ENCODE results near the gene SLN.
"Not testable (repeated sequence)": the region's sequence is repeated elsewhere in the genome, so short reads cannot be mapped to it uniquely, and the experiment has no call there.

Gene SLN

DNA sequence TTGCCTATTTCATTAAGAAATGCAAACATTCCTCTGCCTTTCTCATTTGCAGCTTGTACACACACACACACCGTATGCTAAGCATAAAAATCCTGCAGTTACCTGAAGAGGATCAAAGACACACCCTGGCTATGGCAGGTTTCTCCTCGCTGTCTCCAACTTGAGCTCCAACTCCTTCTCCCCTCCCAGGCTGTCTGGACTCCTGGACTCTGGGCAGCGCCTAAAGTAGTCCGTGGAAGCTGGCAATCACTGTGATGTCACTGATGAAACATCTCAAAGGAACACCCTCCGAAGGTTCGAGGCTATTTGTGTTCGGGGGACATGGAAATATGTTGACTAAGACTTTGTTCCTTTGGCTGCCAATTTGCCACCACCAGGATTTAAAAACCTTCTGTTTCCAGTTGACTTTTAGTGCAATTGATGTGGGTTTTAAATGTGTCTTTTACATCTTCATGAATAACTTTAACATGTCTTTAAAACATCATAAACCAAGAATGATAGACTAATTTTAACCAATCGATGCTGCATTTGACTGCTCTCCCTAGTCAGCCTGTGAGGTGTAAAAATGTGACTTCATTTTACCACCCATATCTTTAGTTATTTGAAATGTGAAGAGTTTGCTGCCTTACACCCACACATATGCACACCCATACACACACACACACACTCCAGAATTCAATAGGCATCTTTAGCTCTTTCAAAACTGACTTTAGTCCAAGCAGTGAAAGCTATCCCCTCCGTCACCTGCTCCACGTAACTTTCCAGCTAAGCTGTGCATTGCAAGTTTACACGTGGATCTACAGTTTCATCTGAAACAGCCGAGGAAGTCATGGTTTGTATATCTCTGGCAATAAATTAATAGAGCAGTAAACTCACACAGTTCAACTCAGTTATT, at the start of gene SLN:
TSS of gene SLN (minus strand) at position 196 of the 895 bp plus-strand sequence.
- TF ChIP-seq ZNF274 (IDR thresholded peaks at IDR 0.05; ENCODE audit: low read depth, low read length): no peak
- no peak within 1 kb of the TSS for H3K4me3 ChIP-seq (ENCODE audit: low read length)

DNA sequence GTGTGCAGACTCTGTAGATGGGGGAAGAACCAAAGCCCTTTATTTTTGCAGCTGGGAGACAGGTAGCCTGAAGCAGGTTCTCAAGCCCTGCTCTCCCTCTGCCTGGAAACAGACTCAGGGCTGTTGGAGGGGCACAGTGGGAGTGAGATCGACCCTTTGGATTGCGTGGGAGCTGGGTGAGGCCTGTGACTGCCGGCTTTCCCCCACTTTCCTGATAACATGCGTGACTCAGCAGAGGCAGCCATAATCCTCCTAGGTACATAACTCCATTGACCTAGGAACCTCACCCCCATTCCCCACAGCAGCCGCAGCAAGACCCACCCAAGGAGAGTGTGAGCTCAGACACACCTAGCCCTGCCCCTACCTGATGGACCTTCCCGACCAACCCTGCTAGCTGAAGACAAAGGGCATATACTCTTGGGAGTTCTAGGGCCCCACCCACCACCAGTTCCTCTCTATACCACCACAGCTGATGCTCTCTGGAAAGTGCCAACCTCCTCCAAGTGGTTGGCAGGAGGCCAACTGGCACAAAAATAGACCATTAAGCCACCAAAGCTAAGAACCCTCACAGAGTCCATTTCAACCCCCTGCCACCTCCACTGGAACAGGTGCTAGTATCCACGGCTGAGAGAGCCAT, 47.0 kb upstream of the SLN start:
- H3K4me3 ChIP-seq (ENCODE audit: low read length): not testable (repeated sequence)

DNA sequence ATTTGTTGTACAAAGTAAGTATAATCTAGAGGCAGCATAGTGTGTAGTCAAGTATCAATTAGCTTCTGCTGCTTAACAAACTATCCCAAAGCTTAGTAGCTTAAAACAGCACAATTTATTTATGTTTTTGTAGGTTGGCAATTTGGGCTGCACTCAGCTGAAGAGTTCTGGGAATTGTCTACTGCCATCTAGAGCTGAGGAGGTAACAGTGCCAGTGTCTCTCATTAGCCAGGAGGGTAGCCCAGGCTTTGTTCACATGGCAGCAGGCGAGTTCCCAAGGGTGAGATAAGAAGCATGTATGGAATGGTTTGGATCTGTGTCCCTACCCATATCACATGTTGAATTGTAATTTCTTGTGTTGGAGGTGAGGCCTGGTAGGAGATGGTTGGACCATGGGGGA, 45.8 kb upstream of the SLN start:
- H3K4me3 ChIP-seq (ENCODE audit: low read length): no peak overlapping the region
- TF ChIP-seq ZNF274 (IDR thresholded peaks at IDR 0.05; ENCODE audit: low read depth, low read length): no peak

DNA sequence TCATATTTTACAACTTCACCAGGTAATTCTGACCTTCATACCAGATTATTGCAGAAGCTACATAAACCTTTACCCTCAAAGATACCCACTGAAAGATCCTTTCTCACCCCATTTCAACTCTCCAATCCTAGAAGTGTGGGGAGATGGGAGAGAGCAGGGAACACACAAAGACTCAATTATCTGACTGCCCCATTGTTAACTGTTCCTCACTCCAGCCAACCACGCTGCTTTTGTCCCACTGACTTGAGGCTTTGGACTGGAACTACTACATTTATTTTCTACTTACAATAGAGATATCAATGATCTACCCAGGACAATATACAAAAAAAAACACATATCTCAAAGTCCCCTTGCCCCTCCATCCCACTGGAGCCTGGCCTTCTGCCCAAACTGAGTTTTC, 44.7 kb upstream of the SLN start:
- TF ChIP-seq ZNF274 (IDR thresholded peaks at IDR 0.05; ENCODE audit: low read depth, low read length): no peak
- H3K4me3 ChIP-seq (ENCODE audit: low read length): no peak overlapping the region

DNA sequence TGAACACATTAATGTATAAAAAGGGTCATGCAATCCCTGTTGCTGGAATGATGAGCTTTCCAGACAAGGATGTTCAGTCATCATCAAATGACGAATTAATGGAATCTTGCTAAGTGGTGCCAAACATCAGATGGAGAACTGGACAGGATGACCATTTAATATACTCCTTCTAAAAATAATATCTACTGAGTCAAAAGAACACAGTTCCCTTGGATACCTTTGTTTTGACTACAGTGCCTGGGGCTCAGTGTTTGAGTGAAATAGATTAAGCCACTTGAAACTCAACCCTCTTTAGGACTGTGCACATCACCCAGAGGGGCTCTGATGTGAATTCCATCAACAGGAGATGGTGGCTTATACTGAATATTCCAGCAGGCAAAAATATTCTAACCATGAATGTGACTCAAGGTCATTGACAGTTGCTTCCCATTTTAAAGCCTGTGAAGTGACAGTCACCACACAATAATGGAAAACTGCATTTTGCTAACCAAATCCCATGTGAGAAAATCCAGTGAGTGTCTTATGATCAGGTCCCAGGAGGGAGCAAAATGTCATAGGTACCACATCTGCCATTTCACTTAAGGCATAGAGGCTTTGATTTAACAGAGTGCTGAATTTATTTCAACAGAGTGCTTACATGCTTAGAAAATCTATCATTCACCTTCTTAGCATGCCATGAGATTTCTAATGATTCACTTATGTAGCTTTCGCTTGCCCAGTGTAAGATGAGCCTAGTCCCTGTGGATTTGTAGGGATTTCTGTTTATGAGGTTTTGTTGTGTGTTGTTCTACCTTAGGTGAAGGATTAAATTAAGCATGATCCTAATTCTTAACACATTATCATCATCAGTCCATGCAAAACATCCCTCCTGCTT, 41.3 kb upstream of the SLN start:
- H3K4me3 ChIP-seq (ENCODE audit: low read length): no peak overlapping the region
- TF ChIP-seq ZNF274 (IDR thresholded peaks at IDR 0.05; ENCODE audit: low read depth, low read length): no peak

DNA sequence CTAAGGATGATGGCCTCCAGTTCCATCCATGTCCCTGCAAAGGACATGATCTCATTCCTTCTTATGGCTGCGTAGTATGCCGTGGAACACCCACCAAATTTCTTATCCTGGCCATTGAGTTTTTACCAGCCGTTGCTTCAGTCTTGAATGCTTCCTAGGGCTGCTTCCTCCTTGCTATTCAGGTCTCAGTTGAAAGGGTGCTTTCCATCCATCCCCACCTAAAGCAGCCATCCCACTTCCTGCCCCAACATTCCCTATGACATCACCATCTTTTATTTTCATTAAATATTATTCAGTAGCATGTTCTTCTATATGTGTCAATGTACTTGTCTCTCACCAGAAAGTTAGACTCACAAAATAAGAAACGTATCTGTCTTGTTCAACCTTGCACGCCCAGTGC, 40.7 kb upstream of the SLN start:
- TF ChIP-seq ZNF274 (IDR thresholded peaks at IDR 0.05; ENCODE audit: low read depth, low read length): no peak
- no peak overlapping the region for H3K4me3 ChIP-seq (ENCODE audit: low read length)

DNA sequence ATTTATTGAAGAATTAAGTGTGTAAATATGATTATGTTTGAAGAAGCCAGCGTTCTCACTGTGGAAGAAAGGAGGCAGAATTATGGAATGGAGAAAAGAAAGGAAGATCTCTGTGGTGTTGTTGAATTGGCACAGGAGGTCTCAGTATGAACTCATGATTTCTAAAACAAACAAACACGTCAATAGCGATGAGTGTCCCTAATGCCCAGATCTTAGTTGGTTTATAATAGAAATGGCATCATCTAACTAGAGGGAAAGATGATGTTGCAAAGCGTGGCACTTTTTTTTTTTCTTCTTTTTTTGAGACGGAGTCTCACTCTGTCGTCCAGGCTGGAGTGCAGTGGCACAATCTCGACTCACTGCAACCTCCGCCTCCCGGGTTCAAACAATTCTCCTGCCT, 39.2 kb upstream of the SLN start:
- no peak for TF ChIP-seq ZNF274 (IDR thresholded peaks at IDR 0.05; ENCODE audit: low read depth, low read length)
- H3K4me3 ChIP-seq (ENCODE audit: low read length): no peak overlapping the region

DNA sequence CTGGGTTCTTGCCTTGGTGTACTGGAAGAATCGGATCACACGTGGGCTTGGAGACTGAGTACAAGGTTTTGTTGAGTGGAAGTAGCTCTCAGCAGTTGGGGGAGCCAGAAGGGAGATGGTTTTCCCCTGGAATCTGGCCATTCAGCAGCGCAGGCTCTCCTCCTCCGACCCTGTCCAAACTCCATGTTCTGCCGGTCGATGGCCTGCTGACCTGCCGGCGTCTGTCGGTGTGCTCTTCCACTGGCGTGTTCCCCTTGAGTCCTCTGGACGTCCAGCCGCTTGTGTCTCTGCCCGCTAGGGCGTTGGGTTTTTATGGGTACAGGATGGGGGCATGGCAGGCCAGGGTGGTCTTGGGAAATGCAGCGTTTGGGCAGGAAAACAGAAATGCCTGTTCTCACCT, 38.5 kb upstream of the SLN start:
- H3K4me3 ChIP-seq (ENCODE audit: low read length): no peak overlapping the region
- TF ChIP-seq ZNF274 (IDR thresholded peaks at IDR 0.05; ENCODE audit: low read depth, low read length): no peak

DNA sequence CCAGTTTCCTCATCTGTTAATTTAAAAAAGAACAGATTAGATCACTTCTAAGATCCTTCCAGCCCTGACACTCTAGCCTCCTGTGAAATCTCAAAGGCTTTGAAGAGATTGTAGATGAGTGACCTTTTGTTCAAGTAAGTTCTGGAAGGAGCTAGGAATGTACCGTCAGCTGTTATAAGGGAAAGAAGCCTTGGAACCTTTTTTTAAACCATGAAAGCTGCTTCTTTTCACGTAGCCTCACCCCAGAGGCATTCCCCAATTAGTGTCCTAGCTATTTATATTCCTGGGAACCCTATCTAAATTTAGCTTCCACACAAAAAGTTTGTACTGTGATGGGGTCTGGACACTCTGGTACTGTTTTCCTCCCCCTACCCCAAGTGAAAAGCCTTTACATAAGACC, 35.8 kb upstream of the SLN start:
- no peak overlapping the region for H3K4me3 ChIP-seq (ENCODE audit: low read length)
- TF ChIP-seq ZNF274 (IDR thresholded peaks at IDR 0.05; ENCODE audit: low read depth, low read length): no peak

DNA sequence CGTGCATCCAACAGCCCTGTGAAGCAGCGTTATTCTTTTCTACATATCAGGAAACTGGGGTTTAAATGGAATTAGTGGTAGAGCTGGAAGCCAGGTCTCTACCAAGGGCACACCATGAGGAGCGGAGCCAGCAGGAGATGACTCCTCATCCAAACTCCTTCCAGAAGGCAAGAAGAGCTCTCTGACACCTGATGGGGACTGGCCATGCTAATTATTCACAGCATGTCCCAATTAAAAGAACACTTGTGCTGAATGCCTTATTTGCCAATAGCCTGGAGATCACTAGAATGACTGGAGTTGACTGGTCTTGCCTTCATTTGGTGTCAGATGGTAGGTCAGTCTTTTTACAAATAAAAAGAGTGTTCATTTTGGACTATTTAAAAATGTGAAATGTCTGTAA, 32.9 kb upstream of the SLN start:
- no peak overlapping the region for H3K4me3 ChIP-seq (ENCODE audit: low read length)
- TF ChIP-seq ZNF274 (IDR thresholded peaks at IDR 0.05; ENCODE audit: low read depth, low read length): no peak

DNA sequence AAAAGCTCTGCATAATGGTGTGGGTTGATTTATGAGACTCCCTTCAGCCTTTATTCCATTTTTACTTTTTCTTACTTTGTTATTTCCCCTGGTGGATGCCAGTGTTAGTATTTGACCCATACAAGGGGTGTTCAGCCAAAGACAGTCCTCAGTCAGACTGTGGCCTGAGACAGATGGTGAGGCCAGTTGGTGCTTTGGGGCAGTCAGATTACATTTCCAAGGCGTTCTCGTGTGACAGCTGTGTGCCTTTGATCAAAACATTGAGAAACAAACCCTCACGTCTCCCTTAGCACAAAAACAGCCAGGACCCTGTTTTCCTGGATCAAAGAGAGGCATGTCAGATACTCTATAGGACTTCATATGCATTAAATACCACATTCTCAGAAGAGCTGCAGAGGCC, 31.3 kb upstream of the SLN start:
- no peak for TF ChIP-seq ZNF274 (IDR thresholded peaks at IDR 0.05; ENCODE audit: low read depth, low read length)
- no peak overlapping the region for H3K4me3 ChIP-seq (ENCODE audit: low read length)

DNA sequence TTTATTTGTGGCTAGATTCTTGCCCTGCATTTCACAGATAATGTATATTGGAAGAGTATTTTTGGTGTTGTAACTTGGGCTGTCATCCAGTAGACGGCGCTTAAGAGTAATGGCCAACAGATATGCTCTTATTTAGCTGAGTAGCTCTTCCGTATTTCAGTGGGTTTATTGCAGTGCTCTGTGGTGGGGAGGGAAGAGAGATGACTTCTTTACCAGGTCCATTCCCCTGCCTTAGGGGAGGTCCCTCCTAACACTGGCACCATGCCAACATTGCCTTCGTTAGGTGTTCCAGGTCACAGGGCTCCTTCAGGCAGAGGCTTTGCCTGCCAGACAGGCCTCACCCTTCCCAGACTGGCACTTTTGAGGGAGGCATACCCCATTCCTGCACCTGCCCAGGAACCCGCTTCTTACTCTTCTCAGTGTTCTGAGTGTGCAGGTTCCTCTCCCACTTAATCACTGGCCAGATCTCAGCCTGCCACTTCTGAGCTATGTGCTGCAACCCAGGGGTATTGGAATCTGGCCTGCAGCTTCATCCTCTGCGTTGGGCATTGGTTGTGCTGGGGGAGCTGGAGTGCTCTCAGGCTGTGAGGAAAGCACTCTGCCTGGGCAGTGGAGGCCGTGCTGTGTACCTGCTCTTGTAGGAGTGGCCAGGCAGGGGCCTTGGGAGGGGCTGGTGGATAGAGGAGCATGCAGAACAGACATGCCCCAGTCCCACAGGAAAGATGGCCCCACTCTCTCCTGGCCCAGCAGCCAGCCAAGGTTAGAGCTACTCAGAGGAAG, 29.4 kb upstream of the SLN start:
- H3K4me3 ChIP-seq (ENCODE audit: low read length): no peak overlapping the region

DNA sequence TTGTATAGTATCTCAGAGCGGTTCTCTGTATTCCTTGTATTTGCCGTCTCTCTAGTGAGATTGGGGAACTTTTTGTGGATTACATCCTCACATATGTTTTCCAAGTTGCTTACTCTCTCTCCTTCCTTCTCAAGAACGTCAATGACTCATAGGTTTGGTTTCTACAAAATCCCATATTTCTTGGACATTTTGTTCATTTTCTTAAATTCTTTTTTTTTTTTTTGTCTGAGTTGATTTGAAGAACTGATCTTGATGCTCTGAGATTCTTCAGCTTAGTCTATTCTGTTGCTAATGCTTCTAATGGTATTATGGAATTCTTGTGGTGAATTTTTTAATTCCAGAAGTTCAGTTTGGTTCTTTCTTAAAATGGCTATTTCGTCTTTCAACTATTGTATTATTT, 28.4 kb upstream of the SLN start:
- TF ChIP-seq ZNF274 (IDR thresholded peaks at IDR 0.05; ENCODE audit: low read depth, low read length): no peak
- no peak overlapping the region for H3K4me3 ChIP-seq (ENCODE audit: low read length)

More for the DNA sequence above, 29.4 kb upstream of the SLN start:
- no peak for TF ChIP-seq ZNF274 (IDR thresholded peaks at IDR 0.05; ENCODE audit: low read depth, low read length)

DNA sequence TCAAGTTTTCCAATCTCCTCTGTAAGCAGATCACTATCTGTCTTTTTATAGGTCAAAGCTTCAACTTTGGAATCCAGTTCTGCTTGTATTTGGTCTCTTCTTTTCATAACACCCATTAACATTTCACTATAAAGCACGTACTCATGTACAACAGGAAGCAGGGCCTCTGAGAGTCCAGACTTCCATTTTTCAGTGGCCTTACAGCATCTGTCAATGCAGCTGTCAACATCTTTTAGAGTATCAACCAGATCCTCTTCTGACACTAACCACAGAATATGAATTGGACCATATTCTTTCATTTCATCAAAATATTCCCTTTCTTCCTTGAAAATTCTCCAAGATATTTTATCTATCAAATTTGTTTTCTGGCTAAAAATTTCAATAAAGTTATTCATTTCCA, 24.7 kb upstream of the SLN start:
- TF ChIP-seq ZNF274 (IDR thresholded peaks at IDR 0.05; ENCODE audit: low read depth, low read length): no peak
- H3K4me3 ChIP-seq (ENCODE audit: low read length): no peak overlapping the region

Data from GM08714 (cell line).